ENCODE data around the gene INPP4A.
A peak's percentile ranks its signal among the peaks of the same experiment; 100 is the strongest.

The INPP4A gene

GRCh38 chr2:98604547-98604946 lies 159.9 kb downstream of the INPP4A start:
- DNase-seq = no peak

DNA sequence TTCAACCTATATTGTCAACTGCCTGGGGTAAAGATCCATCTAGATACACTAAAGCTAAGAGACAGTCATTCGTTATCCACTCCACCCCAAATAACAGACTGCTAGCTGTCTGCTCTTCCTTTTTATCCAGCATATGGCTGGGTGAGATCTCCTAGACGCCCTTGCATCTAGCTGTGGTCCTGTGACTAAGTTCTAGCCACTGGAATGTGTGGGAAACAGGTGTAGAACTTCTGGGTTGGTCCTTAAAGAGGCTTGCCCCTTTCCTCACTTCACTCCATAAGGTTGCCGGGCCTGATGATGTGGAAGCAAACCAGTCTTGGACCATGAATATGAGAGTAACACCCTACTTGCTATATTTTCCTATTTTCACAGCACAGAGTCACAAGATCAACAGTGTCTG lies 160.4 kb downstream of the INPP4A start:
- no peak for DNase-seq

DNA sequence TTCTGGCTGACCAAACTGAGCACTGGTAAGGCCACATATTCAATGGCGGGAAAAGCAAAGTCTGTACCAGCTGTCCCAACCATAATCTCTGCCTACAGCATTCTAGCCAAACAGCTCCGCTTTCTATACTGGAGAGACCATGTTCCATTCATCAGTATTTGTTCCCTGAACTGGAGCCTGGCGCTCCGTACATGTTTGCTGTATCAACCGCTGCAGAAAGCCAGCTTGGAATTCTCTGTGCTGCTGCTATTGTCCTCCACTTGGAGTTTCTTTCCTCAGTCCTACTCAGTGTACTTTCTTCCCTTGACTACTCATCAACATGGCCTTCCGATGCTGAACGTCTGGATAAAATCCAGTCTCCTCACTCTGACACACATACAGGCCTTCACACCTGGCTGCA lies 161.8 kb downstream of the INPP4A start:
- DNase-seq = no peak

DNA sequence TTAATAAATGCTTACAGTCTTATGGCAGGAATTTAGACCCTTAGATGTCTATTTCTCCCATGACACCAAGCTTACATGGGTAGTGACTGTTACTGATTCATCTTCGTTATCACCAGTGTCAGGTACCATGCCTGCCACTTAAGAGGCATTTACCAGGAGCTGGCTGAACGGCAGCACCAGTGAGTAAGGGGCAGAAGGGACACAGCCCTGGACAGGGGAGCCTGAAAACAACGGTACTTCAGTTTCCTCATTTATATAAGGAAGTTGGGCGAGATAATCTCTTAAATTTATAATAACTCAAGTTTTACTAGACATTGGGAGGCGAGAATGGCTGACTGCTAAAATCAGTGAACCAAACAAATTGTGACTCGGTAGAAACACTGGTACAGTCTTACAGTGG lies 162.4 kb downstream of the INPP4A start:
- DNase-seq = no peak

DNA sequence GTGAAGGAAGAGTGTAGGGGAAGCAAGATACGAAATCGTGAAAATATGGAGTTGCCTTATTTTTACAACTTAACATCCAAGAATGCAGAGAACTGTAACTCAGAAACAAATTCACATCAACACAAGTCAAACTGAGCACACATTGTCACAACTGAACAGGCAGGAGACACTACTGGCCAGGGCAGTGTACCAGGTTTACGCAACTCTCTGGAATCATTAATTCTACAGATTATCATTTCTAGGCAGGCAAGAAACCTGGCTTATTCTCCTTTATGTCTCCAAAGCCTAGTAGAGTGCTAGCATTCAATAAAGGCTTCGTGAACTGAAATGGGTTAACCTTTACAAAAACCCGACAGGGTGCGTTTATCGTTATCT lies 163.1 kb downstream of the INPP4A start:
- DNase-seq = no peak

DNA sequence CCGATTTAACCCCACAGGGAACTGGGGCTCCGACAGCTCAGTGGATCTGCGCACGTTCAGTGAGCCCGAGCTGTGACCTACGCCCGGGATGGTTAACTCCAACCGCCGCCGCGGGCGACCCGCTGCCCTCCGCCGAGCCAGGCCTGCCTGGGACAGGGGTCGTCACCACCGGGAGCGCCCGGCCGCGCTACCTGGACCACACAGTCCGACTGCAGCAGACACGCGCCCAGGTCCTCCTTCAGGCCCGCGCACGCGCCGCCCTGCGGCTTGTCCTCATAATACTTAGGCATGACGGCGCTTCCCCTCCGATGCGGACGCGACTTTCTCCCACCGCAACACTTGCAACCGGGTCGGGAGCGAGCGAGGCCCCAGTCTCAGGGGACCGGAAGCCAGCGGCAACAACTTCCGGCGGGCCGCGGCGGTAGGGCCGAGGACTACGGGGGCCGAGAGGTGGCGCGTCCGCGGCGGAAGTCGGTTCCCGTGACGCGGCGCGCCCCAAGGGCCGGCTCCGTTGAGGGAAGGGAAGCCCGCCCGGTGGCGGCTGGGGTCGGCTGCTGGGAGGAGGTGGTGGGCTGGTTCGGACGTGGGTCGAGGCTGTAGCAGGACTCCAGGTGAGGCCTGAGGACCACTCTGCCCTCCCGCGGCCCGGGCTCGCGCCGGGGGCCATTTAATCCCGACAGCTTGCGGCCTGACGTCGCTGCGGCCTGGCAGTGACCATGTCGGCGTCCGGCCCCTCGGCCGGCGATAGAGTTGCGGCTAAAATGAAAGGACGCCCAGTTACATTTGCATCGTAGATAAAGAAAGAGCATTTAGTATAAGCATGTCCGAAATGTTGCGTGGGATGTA lies 163.7 kb downstream of the INPP4A start, which contains the start of the genes COA5 and UNC50:
Gene COA5, minus strand, starts transcription at position 397 of the 846 bp plus-strand sequence. Its CDS starts 107 bp downstream, at position 290.
Gene UNC50, plus strand, starts transcription at position 474 of the 846 bp plus-strand sequence. CDS start 1,171 bp downstream, outside the sequence.
- DNase-seq = peak; percentile 80

GRCh38 chr2:98608962-98609604 lies 164.4 kb downstream of the INPP4A start:
- DNase-seq = no peak

- no peak for DNase-seq
Measured at GRCh38 chr2:98614024-98614739, 169.5 kb downstream of the INPP4A start.

GRCh38 chr2:98615481-98615880 lies 170.8 kb downstream of the INPP4A start:
- DNase-seq = no peak

GRCh38 chr2:98617149-98617548 lies 172.5 kb downstream of the INPP4A start:
- DNase-seq = no peak

GRCh38 chr2:98623657-98624056 lies 179.0 kb downstream of the INPP4A start:
- DNase-seq = no peak

- DNase-seq = no peak
Measured at GRCh38 chr2:98632351-98632750, 187.7 kb downstream of the INPP4A start.

DNA sequence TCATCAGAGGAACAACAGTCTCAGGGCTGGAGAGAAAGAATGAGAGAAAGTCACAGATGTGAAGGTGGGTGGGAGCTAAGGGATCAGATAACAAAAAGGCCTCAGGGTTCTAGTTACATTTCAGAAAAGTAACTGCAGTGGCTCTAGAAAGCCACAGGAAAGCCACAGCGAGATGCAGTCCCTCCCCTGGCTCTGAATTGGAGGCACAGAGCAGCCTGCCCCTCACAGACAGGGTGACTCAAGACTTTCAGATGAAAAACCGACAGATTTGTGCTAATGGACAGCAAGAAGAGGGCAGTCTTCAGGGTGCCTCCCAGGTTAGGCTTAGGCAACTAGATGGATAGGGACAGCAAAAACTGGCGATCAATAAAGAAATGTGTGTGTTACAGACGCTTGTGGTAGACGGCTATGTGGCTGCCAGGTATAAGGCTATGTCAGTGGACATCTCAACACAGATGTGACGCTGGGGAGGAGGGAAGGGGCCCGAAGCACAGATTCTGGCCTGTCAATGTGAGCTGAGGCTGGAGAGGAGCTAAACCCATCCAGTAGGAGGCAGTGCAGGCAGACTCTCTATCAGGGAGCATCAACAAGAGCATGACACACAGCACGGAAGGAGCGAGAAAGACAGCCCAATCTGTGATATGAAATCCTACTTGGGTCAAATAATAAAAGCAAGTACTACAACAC lies 189.9 kb downstream of the INPP4A start:
- no peak for DNase-seq

DNA sequence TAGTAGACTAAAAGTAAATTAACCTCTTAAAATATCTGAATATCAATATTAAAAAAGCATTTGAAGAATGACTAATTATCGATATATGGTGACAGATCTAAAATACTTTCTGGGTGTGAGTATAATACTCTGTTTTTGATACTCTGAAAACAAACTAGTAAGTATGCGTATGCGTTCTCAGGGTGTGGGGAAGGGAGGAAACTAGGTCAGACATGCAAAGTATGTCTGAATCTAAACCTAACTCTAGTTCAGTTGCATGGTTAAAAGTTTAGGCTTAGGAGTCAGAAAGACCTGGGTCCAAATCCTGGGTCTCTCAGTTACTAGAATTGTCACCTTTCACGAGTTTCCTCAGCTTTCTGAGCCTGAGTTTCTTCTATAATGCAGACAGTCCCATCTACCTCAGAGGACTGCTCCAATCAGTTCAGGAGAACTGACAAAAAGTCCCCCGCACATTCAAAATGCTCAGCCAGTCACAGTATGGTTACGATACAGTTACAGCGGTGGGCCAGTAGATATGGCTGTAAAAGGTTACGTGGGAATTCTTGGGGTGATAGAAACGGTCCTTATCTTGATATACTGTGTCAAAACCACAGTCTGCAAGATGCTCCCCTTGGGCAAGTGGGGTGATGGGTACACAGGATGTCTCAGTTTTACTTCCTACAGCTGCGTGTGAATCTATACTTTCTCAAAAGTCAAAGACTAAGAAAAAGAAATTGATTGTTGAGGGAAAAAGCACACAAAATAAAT lies 192.9 kb downstream of the INPP4A start:
- DNase-seq = no peak

- no peak for DNase-seq
Measured at GRCh38 chr2:98643496-98644100, 198.9 kb downstream of the INPP4A start.
